Brain microvascular endothelial cell (primary cell): ENCODE data around the gene KIDINS220.

ENCODE experiments used
- DNase-seq: peaks from one replicate; pipeline ENCODE4 v3.0.0-alpha.2; 2020
- H3K27ac ChIP-seq: fragments of 250-450 bp; sonication (Bioruptor Pico); 2 replicates; pipeline ENCODE4 v1.5.1; 2020; ENCODE audit warnings: mild to moderate bottlenecking, moderate library complexity
- H3K27me3 ChIP-seq: fragments of 250-450 bp; sonication (Bioruptor Pico); replicated peaks from 2 replicates; pipeline ENCODE4 v1.5.1; 2020; ENCODE audit warnings: mild to moderate bottlenecking
- H3K36me3 ChIP-seq: fragments of 250-450 bp; sonication (Bioruptor Pico); replicated peaks from 2 replicates; pipeline ENCODE4 v1.5.1; 2020; ENCODE audit warnings: mild to moderate bottlenecking
- H3K4me3 ChIP-seq: 2 replicates; pipeline ENCODE4 v1.5.1; 2011; ENCODE audit warnings: low read depth, mild to moderate bottlenecking, control low read depth, low read length, moderate library complexity
- CTCF ChIP-seq: IDR thresholded peaks from 2 replicates; pipeline ENCODE4 v1.5.1; 2011; ENCODE audit warnings: low read depth, mild to moderate bottlenecking, moderate library complexity, low read length, control low read depth, inconsistent platforms; ENCODE audit errors: missing control alignments
- in situ Hi-C: cut with HindIII; loops from 2 replicates; pipeline ENCODE4 v1.10.0; 2017; ENCODE audit warnings: low sequenced_read_pairs, low pct_ligation_motif_present

The KIDINS220 gene

GRCh38 chr2:8714971-8715370, 122.4 kb downstream of the KIDINS220 start:
- H3K27ac ChIP-seq, result no peak overlapping the region
- no peak for DNase-seq
- TF ChIP-seq CTCF, result no peak
- no peaks in the 10 kb centered on the region for H3K27me3 ChIP-seq
- H3K36me3 ChIP-seq, result no peaks in the 10 kb centered on the region
- in situ Hi-C loops, result no loop called here
- no peak overlapping the region for H3K4me3 ChIP-seq

GRCh38 chr2:8714283-8714682, 123.1 kb downstream of the KIDINS220 start:
- in situ Hi-C loops, result no loop called here
- DNase-seq, result no peak
- no peak for TF ChIP-seq CTCF
- H3K27ac ChIP-seq, result no peak overlapping the region
- H3K36me3 ChIP-seq, result no peaks in the 10 kb centered on the region
- no peaks in the 10 kb centered on the region for H3K27me3 ChIP-seq
- no peak overlapping the region for H3K4me3 ChIP-seq

- Histone ChIP-seq H3K27me3 (no peaks in the 10 kb centered on the region), H3K36me3 (no peaks in the 10 kb centered on the region), H3K4me3 (no peak overlapping the region), H3K27ac (no peak overlapping the region)
- no peak for DNase-seq
- in situ Hi-C loops, result no loop called here
- TF ChIP-seq CTCF, result no peak
These were observed 126.5 kb downstream of the KIDINS220 start for GRCh38 chr2:8710951-8711350.

GRCh38 chr2:8709611-8710010, 127.8 kb downstream of the KIDINS220 start:
- in situ Hi-C loops, result no loop called here
- Histone ChIP-seq H3K4me3 (no peak overlapping the region), H3K36me3 (no peaks in the 10 kb centered on the region), H3K27ac (no peak overlapping the region), H3K27me3 (no peaks in the 10 kb centered on the region)
- no peak for TF ChIP-seq CTCF
- DNase-seq, result no peak

GRCh38 chr2:8704906-8705305, 132.5 kb downstream of the KIDINS220 start:
- TF ChIP-seq CTCF, result no peak
- Histone ChIP-seq H3K27me3 (no peaks in the 10 kb centered on the region), H3K27ac (no peak overlapping the region), H3K4me3 (no peak overlapping the region), H3K36me3 (no peaks in the 10 kb centered on the region)
- in situ Hi-C loops, result no loop called here
- DNase-seq, result no peak

GRCh38 chr2:8701681-8702379, 135.6 kb downstream of the KIDINS220 start:
- no peak overlapping the region for H3K27ac ChIP-seq
- in situ Hi-C loops, result no loop called here
- TF ChIP-seq CTCF, result no peak
- no peak overlapping the region for H3K4me3 ChIP-seq
- DNase-seq, result no peak
- no peaks in the 10 kb centered on the region for H3K36me3 ChIP-seq
- no peaks in the 10 kb centered on the region for H3K27me3 ChIP-seq
